ENCODE results near the gene PDE4B. TPM values are rescaled to one million over a fixed set of nuclear protein-coding genes. Genes with fewer than 3 reads are reported as not detected.

Gene PDE4B
- total RNA-seq, 4 donors from 2014 or later, result 5.2 to 16.6 (median 9.6) TPM

DNA sequence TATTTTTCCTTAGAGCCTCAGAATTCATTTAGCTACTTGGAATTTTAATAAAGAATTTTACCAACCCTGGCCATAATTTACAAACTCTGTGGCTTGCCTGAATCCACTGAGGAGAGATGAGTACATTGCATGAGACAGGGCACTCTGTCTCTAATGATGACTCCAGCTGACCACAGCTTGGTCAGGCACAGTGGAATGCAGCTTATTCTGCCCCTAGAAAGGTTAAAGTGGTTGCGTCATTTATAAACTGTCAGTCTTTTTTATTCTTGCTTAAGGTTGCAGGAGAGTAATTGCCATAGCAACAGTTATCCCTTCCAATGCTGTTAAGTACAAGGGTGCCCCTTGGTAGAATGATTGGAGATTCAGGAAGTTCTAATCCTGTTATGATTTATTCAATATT lies 28.3 kb downstream of the PDE4B start:
- no peak for DNase-seq (ENCODE audit: low spot score in 2 of 2)
- Histone ChIP-seq H3K27me3 (no peaks in the 10 kb centered on the region), H3K9me3 (no peaks in the 10 kb centered on the region), H3K27ac (no peak overlapping the region), H3K4me1 (no peaks in the 10 kb centered on the region), H3K4me3 (no peak overlapping the region), H3K36me3 (no peaks in the 10 kb centered on the region)
- TF ChIP-seq CTCF (IDR thresholded peaks at IDR 0.05) (no peak), EP300 (IDR thresholded peaks at IDR 0.05) (no peak), POLR2A (IDR thresholded peaks at IDR 0.05) (no peak)
- 64 to 71% methylated on average over 1 of the region's 1 CpG for WGBS, 2 donors

DNA sequence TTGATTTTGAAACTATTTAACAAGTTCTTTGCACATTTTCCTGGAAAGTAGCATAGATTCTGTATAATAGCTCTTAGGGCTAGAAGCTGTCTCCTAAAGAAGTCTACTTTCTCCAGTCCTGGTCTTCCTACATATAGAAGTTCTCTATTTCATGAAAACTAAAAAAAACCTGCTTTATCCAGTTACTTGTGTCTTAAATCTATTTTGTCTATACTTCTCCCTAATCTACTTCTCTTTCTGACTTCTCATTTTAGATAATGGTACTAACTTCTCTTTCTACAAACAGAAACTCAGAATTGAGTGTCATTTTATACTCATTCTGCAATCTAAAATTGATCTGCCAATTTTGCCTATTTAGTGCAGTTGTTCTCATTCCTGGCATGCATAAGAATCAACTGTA lies 28.7 kb downstream of the PDE4B start:
- no peaks in the 10 kb centered on the region for H3K9me3 ChIP-seq
- no peak overlapping the region for H3K27ac ChIP-seq
- H3K36me3 ChIP-seq, result no peaks in the 10 kb centered on the region
- H3K27me3 ChIP-seq, result no peaks in the 10 kb centered on the region
- no peak for DNase-seq (ENCODE audit: low spot score in 2 of 2)
- no peaks in the 10 kb centered on the region for H3K4me1 ChIP-seq
- H3K4me3 ChIP-seq, result no peak overlapping the region
- TF ChIP-seq CTCF (IDR thresholded peaks at IDR 0.05) (no peak), EP300 (IDR thresholded peaks at IDR 0.05) (no peak), POLR2A (IDR thresholded peaks at IDR 0.05) (no peak)

DNA sequence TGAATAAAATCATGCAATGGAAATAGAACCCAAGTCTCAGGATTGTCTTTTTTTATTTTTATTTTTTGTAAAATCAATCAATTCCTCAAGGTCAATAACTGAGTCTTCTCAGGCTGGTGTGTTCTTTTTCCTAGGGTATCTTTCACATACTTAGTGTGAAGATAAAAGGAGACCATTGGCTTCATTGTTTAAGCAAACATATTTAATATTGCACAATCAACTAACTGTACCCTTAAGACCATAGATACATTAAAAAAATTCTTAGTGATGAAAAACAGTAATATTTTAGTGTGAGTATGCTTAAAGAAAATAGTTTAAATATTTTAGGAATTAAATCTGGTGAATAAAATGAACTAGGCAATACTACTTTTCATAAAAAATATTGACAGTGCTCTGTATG lies 31.4 kb downstream of the PDE4B start:
- Histone ChIP-seq H3K36me3 (no peaks in the 10 kb centered on the region), H3K27me3 (no peaks in the 10 kb centered on the region), H3K4me1 (no peaks in the 10 kb centered on the region), H3K9me3 (no peaks in the 10 kb centered on the region), H3K27ac (no peak overlapping the region), H3K4me3 (no peak overlapping the region)
- no peak for TF ChIP-seq POLR2A (IDR thresholded peaks at IDR 0.05)
- no peak for TF ChIP-seq EP300 (IDR thresholded peaks at IDR 0.05)
- no peak for TF ChIP-seq CTCF (IDR thresholded peaks at IDR 0.05)
- DNase-seq (ENCODE audit: low spot score in 2 of 2), result no peak

- no peak overlapping the region for H3K27ac ChIP-seq
Measured at GRCh38 chr1:65825741-65826140, 33.0 kb downstream of the PDE4B start.

GRCh38 chr1:65826782-65827181 lies 34.1 kb downstream of the PDE4B start:
- Histone ChIP-seq H3K4me1 (no peaks in the 10 kb centered on the region), H3K4me3 (no peak overlapping the region), H3K27ac (no peak overlapping the region), H3K9me3 (no peaks in the 10 kb centered on the region), H3K27me3 (no peaks in the 10 kb centered on the region), H3K36me3 (no peaks in the 10 kb centered on the region)
- DNase-seq (ENCODE audit: low spot score in 2 of 2), result no peak
- WGBS, 2 donors, result 62 to 71% methylated on average over 3 of the region's 3 CpGs
- no peak for TF ChIP-seq POLR2A (IDR thresholded peaks at IDR 0.05)
- TF ChIP-seq CTCF (IDR thresholded peaks at IDR 0.05), result no peak
- no peak for TF ChIP-seq EP300 (IDR thresholded peaks at IDR 0.05)

More at GRCh38 chr1:65825741-65826140, 33.0 kb downstream of the PDE4B start:
- no peak for TF ChIP-seq EP300 (IDR thresholded peaks at IDR 0.05)
- TF ChIP-seq POLR2A (IDR thresholded peaks at IDR 0.05), result no peak
- no peak for TF ChIP-seq CTCF (IDR thresholded peaks at IDR 0.05)
- Histone ChIP-seq H3K9me3 (no peaks in the 10 kb centered on the region), H3K4me3 (no peak overlapping the region), H3K27me3 (no peaks in the 10 kb centered on the region), H3K36me3 (no peaks in the 10 kb centered on the region), H3K4me1 (no peaks in the 10 kb centered on the region)
- no peak for DNase-seq (ENCODE audit: low spot score in 2 of 2)
- WGBS, 2 donors, result 82 to 84% methylated on average over 1 of the region's 1 CpG
